GM11168 (cell line): ENCODE measurements around the gene C1orf226.
"Not testable (repeated sequence)": the region's sequence is repeated elsewhere in the genome, so short reads cannot be mapped to it uniquely, and the experiment has no call there.

ENCODE experiments used
- in situ Hi-C: fragments of 300-500 bp; cut with MboI; formaldehyde crosslinking; loops from one replicate; pipeline ENCODE4 v1.12.0; 2022; ENCODE audit warnings: low sequenced_read_pairs; ENCODE audit not compliant: unreplicated experiment

Gene C1orf226, protein sequence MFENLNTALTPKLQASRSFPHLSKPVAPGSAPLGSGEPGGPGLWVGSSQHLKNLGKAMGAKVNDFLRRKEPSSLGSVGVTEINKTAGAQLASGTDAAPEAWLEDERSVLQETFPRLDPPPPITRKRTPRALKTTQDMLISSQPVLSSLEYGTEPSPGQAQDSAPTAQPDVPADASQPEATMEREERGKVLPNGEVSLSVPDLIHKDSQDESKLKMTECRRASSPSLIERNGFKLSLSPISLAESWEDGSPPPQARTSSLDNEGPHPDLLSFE

DNA sequence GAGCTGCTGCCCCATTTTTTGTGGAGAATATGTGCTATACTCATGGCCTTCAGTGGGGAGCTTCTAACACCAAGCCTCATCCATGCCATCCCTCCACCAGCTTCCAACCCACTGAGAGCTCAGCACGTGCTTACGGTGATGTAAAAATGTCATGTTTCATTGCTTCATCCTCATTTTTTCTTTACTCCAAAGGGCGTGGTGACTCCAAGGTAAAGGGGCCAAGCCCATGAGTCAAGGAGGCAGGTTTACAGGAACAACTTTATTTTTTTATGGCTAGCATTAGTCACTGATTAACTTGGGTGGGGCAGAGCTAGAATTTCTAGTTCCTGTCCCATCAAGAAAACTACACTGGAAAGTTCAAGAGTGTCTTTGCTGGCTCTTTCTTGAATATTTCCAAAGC, at the start of gene C1orf226:
TSS of gene C1orf226 (plus strand) at position 346 of the 400 bp plus-strand sequence. CDS start 174 bp downstream, outside the sequence.
- in situ Hi-C loops = no loop called here

DNA sequence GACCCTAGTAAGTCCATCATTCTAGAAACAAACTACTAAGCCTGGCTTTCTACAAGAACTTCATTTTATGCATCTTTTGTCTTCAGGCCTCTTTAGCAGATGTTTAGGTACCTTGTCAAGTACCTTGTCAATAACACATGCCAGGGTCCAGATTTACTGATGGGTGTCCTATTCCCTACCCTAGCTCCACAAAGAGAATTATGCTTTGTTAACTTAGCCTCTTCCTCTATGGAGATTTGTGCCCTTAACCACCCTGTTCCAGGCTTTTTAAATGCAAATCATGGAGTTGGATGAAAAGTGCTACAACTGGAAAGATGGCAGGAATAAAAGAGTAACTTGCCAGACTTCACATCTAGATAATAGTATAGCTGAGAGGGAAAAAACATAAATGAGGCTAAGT, 47.5 kb upstream of the C1orf226 start:
- in situ Hi-C loops = no loop called here

DNA sequence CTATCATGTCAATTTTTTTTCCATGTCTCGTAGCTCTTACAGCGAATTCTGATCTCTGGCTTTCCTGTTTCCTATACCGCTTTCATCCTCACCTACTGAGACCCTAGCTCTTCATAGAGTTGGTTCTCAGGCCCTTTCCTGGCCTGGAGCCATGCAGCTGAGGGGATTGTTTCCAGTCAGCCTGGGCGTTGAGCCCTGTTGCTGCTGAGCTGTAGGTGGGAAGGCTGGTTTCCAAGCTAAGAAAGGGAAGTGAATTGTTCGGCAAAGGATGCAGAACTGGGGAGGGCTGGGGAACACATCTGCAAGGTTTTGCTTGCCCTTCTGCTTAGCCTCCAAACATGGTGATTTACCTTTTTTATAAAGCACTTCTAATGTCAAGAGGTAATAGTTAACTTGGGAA, 46.4 kb upstream of the C1orf226 start:
- in situ Hi-C loops = no loop called here

DNA sequence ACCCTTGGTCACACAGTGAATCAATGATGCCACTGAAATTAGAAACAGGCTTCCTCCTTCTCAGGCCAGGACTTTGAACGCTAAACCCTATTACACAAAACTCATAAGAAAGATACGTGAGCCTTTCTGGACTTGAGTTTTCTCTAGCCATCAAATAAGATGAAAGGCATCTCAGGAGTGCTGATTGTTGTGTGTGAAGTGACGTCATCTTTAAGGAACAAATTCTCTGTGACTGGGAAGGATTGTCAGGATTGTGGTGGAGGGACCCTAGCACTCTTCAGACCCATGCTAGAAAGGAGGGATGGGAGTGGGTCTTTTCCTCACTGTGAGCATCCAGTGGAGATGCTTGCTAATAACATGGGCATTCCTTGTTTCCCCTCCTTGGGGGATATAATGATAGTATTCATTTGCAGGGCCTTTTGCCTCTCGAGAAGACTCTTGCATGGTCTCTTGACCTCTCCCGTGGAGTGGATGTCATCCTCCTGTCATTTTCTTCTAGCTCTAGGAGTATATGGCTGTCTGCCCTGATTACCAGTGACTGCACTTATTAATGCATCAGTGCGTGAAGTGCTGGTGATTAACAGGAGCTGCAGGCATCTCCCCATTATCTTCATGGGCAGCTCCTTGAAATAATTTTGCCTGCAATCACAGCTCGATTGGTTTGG, 44.8 kb upstream of the C1orf226 start:
- in situ Hi-C loops = no loop called here

DNA sequence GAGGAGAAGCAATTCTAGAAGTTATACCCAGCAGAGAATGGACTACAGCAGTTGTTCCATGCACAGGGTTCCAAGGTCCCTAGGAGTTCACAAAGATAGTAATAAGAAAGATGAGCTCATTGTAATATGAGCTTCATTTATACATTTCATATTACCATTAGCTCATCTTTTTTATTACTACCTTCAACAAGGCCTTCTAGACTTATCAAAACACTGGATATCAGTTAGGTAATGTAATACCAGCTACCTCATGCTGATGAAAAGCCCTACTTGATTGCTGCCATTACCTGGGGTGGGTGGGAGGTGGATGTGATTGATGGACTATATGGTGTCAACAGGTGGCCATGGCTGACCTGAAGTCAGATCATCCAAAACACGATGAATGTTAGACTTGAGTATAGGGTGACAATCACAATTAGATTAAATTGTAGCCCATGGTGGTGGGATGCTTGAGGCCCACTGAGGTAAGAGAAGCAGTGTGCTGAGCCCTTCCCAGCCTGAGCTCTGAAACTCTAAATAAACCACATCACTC, 39.0 kb upstream of the C1orf226 start:
- in situ Hi-C loops = no loop called here

DNA sequence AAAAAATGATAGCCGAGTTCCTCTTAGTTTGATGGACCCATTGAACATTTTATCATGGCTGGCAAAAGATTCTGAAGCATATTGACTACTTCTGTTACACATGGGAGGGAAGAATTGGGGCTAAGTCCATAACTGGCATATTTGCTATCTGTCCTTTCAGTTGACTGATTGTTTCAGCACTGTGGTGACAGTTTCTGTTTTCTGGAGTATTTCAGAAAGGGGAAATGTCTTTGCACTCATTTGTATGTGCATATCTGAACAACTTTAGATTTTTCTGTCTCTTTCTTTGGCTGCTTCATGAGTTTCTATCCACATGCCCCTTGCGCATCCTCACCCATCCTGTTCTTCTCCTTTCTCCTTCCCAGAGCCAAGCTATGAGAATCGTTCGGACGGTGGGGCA, 38.1 kb upstream of the C1orf226 start:
- in situ Hi-C loops = no loop called here

DNA sequence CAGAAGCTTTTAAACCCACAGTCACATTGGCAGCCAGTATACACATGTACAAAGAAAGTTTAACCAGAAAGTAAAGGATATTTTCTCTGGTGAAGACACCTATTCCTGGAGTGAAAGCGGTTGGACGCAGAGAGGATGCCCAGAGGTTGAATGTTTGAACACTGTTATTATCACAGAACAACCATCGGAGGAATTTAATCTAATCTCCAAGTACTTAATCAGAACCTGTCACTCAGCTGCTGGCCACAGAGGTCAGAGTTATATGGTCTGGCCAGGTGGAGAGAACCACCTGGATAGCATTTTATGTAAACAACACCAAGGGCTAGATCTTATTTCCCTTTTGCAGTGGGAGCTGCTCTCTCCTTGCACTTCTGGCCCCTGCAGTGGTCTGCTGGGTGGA, 34.2 kb upstream of the C1orf226 start:
- in situ Hi-C loops = no loop called here

DNA sequence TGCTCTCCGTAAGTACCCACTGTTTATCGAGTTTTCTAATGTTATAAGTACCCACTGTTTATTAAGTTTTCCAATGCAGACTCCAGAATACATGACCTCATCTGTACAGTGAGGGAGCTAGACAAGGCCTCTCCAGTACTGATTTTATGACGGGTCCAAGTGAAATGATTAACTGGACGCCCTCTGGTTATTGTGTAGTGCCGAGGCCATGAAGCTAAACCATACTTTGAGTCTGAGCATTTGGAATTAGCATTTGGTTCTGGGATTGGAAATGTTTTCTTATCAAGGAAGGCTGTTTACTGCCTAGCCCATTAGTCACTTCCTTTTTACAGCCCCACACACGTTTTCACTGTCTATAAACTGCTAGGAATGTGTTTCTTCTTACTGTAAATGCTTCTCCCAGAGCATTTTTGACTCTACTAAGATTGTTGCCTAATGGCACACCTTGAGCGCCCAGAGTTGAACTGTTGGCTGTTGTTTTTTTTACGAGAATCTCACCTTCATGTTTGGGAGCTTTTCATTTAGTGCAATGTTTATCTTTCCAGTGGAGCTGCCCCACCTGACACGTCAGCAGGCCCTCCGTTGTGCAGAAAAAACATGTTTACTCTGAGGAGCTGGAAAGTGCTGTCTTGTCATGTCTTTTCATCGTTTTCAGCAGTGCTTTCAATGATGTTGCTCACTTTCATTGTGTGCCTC, 31.7 kb upstream of the C1orf226 start:
- in situ Hi-C loops = no loop called here

DNA sequence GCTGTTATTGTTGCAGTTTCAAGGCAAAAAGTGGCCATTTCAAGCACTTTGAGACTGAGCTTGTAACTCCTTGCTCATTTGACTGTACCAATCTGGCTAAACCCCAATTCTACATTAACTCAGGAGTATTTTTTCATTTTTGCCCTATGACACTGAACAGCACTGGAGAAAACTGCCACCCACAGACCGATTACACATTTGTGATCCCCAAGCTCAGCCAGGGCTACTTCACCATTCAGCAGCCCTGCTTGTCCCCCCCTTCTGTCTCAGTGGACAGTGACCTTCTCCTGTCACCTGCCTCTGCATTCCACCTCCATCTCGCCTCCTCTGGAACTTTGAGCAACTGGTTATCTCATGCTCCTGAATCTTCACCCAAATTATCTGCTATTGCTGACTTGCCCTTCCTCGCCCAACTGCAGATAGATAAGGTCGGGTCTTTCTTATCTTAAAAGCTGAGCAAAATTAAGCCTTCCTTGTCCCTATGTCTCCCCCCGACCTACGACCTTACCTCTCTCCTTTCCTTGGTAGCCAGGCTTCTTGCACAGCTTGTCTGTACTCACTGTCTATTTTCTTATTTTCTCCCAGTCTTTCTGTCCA, 30.2 kb upstream of the C1orf226 start:
- in situ Hi-C loops = no loop called here

DNA sequence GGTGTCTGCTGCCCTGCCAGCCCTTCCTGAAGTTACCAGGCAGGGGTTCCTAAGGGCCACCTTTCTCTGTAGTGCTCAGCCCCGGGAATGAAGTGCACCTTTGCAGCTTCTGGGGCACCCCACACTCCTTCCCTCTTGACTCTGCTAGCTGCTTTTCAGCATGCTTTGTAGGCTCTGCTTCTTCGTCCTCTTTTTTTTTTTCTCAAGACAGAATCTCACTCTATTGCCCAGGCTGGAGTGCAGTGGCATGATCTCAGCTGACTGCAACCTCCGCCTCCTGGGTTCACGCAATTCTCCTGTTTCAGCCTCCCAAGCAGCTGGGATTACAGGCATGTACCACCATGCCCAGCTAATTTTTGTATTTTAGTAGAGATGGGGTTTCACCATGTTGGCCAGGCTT, 29.7 kb upstream of the C1orf226 start:
- in situ Hi-C loops = not testable (repeated sequence)

DNA sequence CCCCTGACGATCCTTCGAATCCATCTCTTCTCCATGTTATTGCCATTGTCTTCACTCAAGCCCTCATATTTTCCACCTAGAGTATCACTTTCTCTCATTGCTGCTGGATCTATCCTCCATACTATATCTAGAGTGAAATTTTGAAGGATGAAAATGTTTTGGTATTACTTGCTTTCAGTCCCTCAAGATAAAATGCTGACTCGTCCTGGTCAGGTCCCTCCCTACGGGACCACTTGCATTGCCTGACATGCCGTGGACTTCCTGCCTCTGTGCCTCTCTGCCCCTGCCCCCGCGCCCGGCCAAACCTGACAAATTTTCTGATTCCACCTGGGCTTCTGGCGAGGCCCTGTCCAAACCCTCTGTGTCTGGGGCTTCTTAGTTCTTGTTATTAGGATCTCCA, 28.4 kb upstream of the C1orf226 start:
- in situ Hi-C loops = no loop called here

DNA sequence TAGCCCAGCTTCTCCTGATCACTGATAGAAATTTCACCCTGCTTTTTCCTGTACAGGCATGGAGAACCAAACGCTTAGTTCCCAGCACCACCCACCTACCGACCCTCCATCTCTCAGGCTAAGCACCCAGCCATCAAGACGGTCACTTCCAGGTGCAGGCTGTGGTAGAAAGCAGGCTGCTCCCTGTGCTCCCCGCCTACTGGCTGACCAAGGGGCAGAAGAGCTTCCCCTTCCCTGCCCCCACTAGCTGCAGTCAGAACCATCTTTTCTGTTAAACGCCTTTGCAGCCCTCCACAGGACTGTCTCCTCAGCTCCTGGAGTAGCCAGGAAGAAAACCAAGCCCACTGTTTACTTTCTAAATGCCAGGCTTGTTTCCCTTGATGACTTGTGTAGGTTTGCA, 27.8 kb upstream of the C1orf226 start:
- in situ Hi-C loops = no loop called here

DNA sequence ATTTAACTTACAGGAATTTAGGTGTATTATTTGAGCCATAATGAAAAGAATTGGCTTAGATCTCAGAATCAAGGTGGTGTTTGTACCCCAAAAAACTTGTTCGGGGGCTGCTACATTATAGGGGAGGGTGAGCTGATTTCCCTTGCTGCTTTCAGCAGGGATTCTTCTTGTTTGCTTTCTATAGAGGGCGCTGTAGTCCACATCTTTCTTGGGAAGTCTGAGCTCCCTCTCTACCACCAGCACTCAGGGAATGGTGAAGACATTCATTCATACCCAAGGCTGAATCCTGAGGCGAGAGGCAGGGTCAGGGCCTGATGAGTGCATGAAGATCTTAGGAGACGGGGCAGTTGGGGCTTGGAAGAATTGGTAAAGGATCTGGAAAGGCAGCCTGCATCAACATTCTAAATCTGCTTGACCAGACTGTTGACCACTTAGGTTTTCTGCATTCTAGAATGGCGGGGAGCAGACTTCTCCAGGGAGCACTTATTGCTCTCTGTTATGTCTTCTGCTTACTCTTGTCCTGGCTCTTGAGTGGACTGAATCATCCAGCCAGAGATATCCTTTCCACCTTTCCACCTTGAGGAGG, 23.8 kb upstream of the C1orf226 start:
- in situ Hi-C loops = no loop called here

DNA sequence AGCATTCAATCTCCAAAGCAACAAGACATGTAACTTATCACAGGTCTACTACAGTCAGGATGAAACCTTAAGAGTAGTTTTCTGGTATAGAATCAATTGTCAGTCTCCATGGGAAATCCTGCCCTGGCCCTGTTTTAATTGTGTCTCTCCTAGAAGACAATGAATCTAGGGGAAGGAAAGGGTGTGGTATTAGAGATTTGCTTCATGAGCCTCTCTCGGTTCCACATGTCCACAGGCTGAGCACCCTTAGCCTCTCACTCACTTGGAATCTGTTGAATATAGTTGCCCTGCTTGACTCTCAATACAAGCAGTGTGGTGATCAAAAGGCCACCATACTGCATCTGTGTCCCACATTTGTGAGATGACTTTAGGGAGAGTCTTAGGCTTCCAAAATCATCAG, 22.6 kb upstream of the C1orf226 start:
- in situ Hi-C loops = no loop called here

DNA sequence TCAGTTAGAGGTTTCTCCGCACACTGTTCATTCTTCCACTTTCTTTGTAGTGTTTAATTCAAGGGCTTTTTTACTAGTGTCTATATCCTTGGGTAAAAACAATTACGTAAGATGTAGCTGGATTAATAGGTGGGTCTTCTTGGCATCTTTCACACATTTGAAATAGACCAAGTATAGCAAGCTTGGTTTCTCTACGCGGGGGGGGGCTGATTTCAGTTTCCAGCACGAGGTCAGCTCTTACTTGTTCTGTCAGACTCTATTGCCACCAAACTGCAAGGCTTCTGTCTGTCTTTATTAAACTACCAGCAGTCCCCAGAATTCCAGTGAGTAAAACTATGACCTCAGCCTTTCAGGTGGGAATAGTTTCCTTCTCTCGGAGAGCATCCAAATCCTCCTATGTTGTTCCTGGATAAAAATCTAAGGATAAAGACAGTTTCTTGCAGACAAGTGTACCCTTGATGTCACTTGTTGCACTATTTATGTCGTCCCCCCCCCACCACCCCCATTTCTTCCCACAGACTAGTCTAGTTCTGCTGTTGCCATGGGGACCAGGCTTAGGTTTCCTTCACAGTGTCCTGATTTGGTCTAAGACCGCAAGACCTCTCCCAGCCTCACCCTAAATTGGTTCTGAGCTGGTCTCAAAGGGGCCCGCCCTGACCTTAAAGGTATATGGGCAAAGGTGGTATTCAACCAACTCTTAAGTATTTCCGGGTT, 21.8 kb upstream of the C1orf226 start:
- in situ Hi-C loops = no loop called here

DNA sequence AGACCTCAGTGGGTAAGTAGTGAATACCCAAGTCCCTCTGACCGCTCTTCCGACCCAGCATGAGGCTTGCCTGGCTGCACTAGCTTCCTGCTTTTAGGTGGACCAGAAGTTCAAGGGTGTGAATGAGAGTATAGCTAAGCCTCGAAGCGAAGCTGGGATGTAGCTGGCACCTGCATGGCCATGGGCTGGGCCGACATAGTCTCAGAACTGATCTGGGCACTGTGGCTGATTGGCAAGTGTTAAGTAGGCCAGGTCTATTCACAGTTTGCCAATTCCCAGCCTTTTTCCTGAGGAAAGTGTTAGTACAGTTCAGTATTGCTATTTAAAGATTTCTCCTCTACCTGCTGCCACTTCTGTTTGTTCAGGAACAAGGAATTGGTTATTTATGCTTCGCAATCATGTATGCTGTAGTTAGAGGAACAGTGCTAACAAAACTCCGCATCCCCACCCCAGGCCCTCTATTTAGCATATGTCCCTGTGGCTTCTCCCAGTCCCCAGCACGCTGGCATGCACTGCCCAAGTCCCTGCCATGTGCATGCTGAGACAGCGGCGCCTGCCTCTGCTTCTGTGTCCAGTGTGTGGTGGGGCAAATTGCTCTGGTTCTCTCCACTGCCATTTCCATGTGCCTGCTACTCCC, 21.2 kb upstream of the C1orf226 start:
- in situ Hi-C loops = no loop called here

DNA sequence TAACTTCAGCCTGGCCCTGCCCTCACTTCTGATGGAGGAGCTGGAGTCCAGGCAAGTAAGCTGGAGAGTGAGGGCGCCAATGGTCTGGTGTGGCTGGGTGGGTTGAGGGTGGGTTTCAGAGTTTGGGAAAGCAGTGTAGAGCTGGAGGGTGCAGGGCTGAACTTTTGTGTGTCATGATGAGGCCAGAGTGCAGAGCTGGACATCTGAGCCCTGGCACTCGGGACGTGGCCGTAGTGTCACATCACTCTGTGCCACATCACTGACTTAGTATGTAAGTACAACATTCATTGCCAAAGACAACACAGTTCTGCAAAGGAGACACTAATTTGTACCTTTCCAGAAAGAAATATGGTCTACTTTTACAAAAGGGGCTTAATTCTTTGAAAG, 20.7 kb upstream of the C1orf226 start:
- in situ Hi-C loops = no loop called here

DNA sequence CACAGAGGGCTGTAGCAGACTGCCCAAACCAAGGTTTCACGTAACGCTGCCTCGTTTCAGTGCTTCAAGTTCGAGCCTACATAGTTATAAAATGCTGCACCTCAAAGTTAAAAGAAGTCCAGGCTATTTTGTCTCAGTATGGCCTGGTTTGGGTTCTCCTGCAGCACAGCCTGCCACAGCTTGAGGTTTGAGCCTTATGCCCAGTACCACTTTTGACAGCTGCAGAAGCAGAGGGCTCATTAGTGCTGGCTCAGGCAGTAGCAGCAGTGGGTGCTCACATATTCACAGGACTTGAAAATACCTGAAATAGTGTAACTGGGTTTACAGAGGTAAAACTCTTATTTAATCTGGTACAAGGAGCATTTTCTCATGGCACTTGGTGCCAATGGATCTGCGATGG, 20.2 kb upstream of the C1orf226 start:
- in situ Hi-C loops = no loop called here

DNA sequence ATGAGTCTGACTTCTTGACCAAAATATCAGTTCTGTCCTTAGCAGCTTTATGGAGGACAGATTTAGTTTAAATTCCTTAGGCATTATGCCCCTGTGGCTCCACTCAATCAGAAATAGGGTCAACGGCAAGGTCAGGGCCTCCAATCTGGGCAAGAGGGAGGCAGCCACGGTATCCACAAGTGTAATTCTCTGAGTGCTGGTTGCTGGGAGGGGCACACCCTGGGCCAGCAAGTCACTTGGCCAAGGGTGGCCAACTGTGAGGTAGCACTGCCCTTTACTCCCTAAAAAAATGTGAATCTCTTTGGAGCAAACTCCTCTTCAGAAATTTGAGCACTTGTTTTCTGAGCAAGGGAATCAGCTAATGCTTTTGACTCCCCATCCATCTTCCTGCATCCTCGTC, 17.7 kb upstream of the C1orf226 start:
- in situ Hi-C loops = no loop called here
